HepG2 (cell line): ENCODE measurements around the gene ARL8B. TPM values are rescaled to one million over a fixed set of nuclear protein-coding genes. Genes with fewer than 3 reads are reported as not detected.

Experiments
- ATAC-seq: fragments of 200-7000 bp; cut with Tn5 transposase; 3 replicates; pipeline ENCODE4 v1.9.1; 2020; ENCODE audit warnings: mild to moderate bottlenecking, moderate library complexity
- BruUV-seq: library from RNA; stranded (reverse); fragments of 400-500 nt; replicated peaks from 2 replicates; lab custom pipeline; 2021; lab: Mats Ljungman, UMichigan
- CTCF ChIA-PET: fragments of 300-600 bp; formaldehyde crosslinking; extraction: SDS; loops from one replicate; lab custom pipeline; 2021; ENCODE audit warnings: low total read pairs, inconsistent platforms, low intra/inter-chr PET ratio; lab: Yijun Ruan, JAX
- POLR2A ChIA-PET: fragments of 350-600 bp; sonication (Branson Sonifier 250); formaldehyde crosslinking; loops from one replicate; lab custom pipeline; 2020; ENCODE audit warnings: antibody characterized with exemption, inconsistent platforms; lab: Yijun Ruan, JAX
- DNase-seq: peaks from one replicate; pipeline ENCODE4 v3.0.0-alpha.2; 2015; ENCODE audit warnings: low spot score
- FAIRE-seq: peaks from 3 replicates; lab custom pipeline; 2011; peaks lifted over from hg19 to GRCh38; lab: Jason Lieb, UNC
- H2AFZ ChIP-seq: one replicate; pipeline ENCODE4 v1.6.1; 2011; ENCODE audit warnings: low read length, inconsistent platforms
- H3K27ac ChIP-seq: fragments of 300-600 bp; 3 replicates; pipeline ENCODE4 v1.8.0; 2011; ENCODE audit warnings: mixed run types, mild to moderate bottlenecking, mixed read lengths, low read length, inconsistent platforms; ENCODE audit not compliant: insufficient read depth; ENCODE audit errors: extremely low read length
- H3K27me3 ChIP-seq, 2 experiments: fragments of 200-600 bp in 1 of 2; 2 replicates in 1 of 2; 3 replicates in 1 of 2; pipeline versions ENCODE4 v1.6.0 to v1.8.0; 2011; ENCODE audit warnings: low read length in 2 of 2, mild to moderate bottlenecking in 2 of 2, moderate library complexity in 2 of 2, inconsistent platforms in 1 of 2; ENCODE audit not compliant: insufficient read depth in 2 of 2, control insufficient read depth in 1 of 2
- H3K36me3 ChIP-seq, 2 experiments: fragments of 200-600 bp in 1 of 2; replicated peaks in 1 of 2; 2 replicates in 1 of 2; 3 replicates in 1 of 2; pipeline versions ENCODE4 v1.5.1 to v1.8.0; 2011; ENCODE audit warnings: low read length in 2 of 2, inconsistent platforms in 1 of 2; ENCODE audit not compliant: insufficient read depth in 2 of 2, control insufficient read depth in 1 of 2
- H3K4me1 ChIP-seq: 2 replicates; pipeline ENCODE4 v1.5.1; 2012; ENCODE audit warnings: low read length, inconsistent platforms; ENCODE audit not compliant: insufficient read depth
- H3K4me2 ChIP-seq: 2 replicates; pipeline ENCODE4 v1.6.0; 2011; ENCODE audit warnings: low read depth, low read length, inconsistent platforms
- H3K4me3 ChIP-seq, 3 experiments: fragments of 200-600 bp in 1 of 3; sonication (generic), shearing (Covaris generic) in 1 of 3; replicated peaks in 1 of 3; 2 replicates each; pipeline ENCODE4 v1.5.1; 2011 to 2016; ENCODE audit warnings: low read length in 3 of 3, inconsistent platforms in 2 of 3, low read depth in 2 of 3, mild to moderate bottlenecking in 2 of 3, control low read depth in 1 of 3, mixed read lengths in 1 of 3; ENCODE audit not compliant: insufficient read depth in 1 of 3
- H3K79me2 ChIP-seq: one replicate; pipeline ENCODE4 v1.6.1; 2011; ENCODE audit warnings: low read length, inconsistent platforms; ENCODE audit not compliant: insufficient read depth
- H3K9ac ChIP-seq: 2 replicates; pipeline ENCODE4 v1.6.0; 2011; ENCODE audit warnings: mild to moderate bottlenecking, low read depth, low read length, inconsistent platforms; ENCODE audit not compliant: insufficient read depth
- H3K9me3 ChIP-seq: 2 replicates; pipeline ENCODE4 v1.5.1; 2012; ENCODE audit warnings: mild to moderate bottlenecking, low read length
- H4K20me1 ChIP-seq: 2 replicates; pipeline ENCODE4 v1.6.0; 2011; ENCODE audit warnings: inconsistent platforms, mild to moderate bottlenecking, low read length, moderate library complexity; ENCODE audit not compliant: insufficient read depth
- HNF4G ChIP-seq, 2 experiments: sonication (generic) in 1 of 2; formaldehyde crosslinking in 1 of 2; IDR thresholded peaks; 2 replicates each; pipeline versions ENCODE4 v1.4.0 to v1.6.1; 2011 to 2020; ENCODE audit warnings: borderline replicate concordance in 2 of 2, low read depth in 2 of 2, mild to moderate bottlenecking in 2 of 2, low read length in 1 of 2, missing genetic modification reagents in 1 of 2, moderate library complexity in 1 of 2
- KDM4B ChIP-seq: sonication (generic); formaldehyde crosslinking; IDR thresholded peaks from 2 replicates; pipeline ENCODE4 v1.4.0; 2020; ENCODE audit warnings: missing genetic modification reagents
- TBL1XR1 ChIP-seq: fragments of 150-350 bp; IDR thresholded peaks from 2 replicates; pipeline ENCODE4 v1.6.1; 2014; ENCODE audit warnings: borderline replicate concordance, low read length; ENCODE audit not compliant: partially characterized antibody
- ZBTB38 ChIP-seq: sonication (generic); formaldehyde crosslinking; IDR thresholded peaks from 2 replicates; pipeline ENCODE4 v1.5.1; 2020; ENCODE audit warnings: mild to moderate bottlenecking, missing genetic modification reagents
- ZNF776 ChIP-seq: sonication (generic); formaldehyde crosslinking; IDR thresholded peaks from 2 replicates; pipeline ENCODE4 v1.4.0; 2020; ENCODE audit warnings: mild to moderate bottlenecking, missing genetic modification reagents
- WGBS: methylation state at CpG from one replicate; pipeline ENCODE4 v1.1.6; 2017; ENCODE audit warnings: low lambda C conversion rate; 5-methylcytosine and 5-hydroxymethylcytosine counted together
- in situ Hi-C: cut with HindIII; loops from 2 replicates; pipeline ENCODE4 v1.10.0; 2017; ENCODE audit warnings: low pct_unique_long_range_greater_than_20kb; ENCODE audit not compliant: extremely low pct_ligation_motif_present
- intact Hi-C: fragments of 100-400 bp; cut with micrococcal nuclease; formaldehyde crosslinking; loops from one replicate; pipeline ENCODE4 v1.10.0; 2022; ENCODE audit not compliant: unreplicated experiment
- polyA plus RNA-seq, 8 experiments: library from polyadenylated mRNA; depleted of rRNA in 3 of 8; stranded (reverse) in 7 of 8; unstranded in 1 of 8; fragments of >200 nt; fragmentation: Illumina TruSeq in 4 of 8; extraction: Trizol in 4 of 8; gene quantifications; 2 replicates each; pipeline versions ENCODE4 v1.2.1 to v1.2.3, GENCODE V29; 2011 to 2016; ENCODE audit warnings: low read depth in 4 of 8, missing spikeins in 1 of 8, mixed read lengths in 1 of 8; ENCODE audit not compliant: insufficient read depth in 1 of 8
- total RNA-seq, 5 experiments: library from RNA; depleted of rRNA; stranded (reverse); fragments of >200 nt; fragmentation: Illumina TruSeq; extraction: Trizol; gene quantifications; 2 replicates each; pipeline ENCODE4 v1.2.3, GENCODE V29; 2016; ENCODE audit warnings: low read depth in 1 of 5

Gene ARL8B
- total and polyA plus RNA-seq, 2 of the 13 experiments (the other 11 are each of a cell fraction or from before 2014, with no cell fraction given), result 23.5 to 30.4 TPM

GRCh38 chr3:5188419-5189221 is 66.5 kb downstream of the ARL8B start (continued):
- TF ChIP-seq TBL1XR1 (no peak), ZNF776 (peak; percentile 41; the same call in 1 of the 2 replicates), HNF4G (IDR thresholded peaks at IDR 0.05; ENCODE audit: borderline replicate concordance, low read depth, low read length) (peak; percentile 92), HNF4G (CRISPR knock-in tag; IDR thresholded peaks at IDR 0.05; ENCODE audit: borderline replicate concordance, low read depth) (peak; percentile 81)

DNA sequence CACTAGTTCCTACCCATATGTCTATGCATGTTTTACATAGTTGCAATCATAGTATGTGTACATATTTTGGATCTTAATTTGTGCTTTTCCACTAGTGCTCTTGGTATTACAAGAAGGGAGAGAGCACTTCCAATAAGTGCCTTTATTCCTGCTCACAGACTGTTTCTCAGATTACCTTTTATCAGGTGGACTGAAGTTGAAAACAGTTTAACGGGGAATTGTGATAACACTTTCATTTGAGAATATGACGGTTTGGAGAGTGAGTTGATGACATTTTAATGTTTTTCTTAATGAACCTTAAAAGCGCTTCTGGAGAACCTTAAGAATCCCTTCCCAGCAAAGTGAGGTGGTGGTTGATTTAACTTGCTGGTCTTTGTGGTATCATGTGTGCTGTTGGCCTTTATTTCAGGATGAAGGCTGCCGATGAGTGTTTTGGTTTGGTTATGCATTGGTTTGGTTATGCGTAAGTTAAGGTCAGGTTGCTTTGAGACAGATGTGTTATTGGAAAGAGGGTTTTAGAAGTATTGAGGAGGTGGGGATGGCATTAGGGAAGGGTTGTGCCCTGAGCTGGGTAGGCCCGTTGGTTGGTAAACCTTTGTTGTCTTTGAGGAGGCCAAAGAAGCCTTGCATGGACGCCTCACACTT is 68.2 kb downstream of the ARL8B start:
- BruUV-seq, result no TSS peak
- H3K4me3 ChIP-seq, result peak overlapping the region; percentile 20 to 99 (median 36)
- WGBS, result 75% methylated on average over 7 of the region's 7 CpGs
- TF ChIP-seq ZBTB38 (CRISPR knock-in tag) (0 out of 2 replicates have a peak, but pooled peaks have one; percentile 27), KDM4B (no peak)
- peaks cover 78% of the 10 kb centered on the region for H3K79me2 ChIP-seq
- peak overlapping the region; percentile 88 for H3K4me2 ChIP-seq
- no peak for DNase-seq
- peaks cover 64% of the 10 kb centered on the region for H3K4me1 ChIP-seq
- peak overlapping the region; percentile 9; the same call in 1 of the 2 replicates for H3K9ac ChIP-seq
- no peak for ATAC-seq
- no peaks in the 10 kb centered on the region; a peak in 1 of 5 replicates for H3K27me3 ChIP-seq
- H4K20me1 ChIP-seq, result peaks cover 20% of the 10 kb centered on the region
- intact Hi-C loops (no loop called here), in situ Hi-C loops (no loop called here)
- FAIRE-seq, result no peak
- H3K27ac ChIP-seq, result no peak overlapping the region
- no peak overlapping the region for H2AFZ ChIP-seq
- H3K36me3 ChIP-seq, result peaks cover 2 to 16% of the 10 kb centered on the region in 2 experiments; a peak in 4 of 5 replicates
- POLR2A ChIA-PET, result no interaction called here
- CTCF ChIA-PET, result no interaction called here
- H3K9me3 ChIP-seq, result no peaks in the 10 kb centered on the region
